Endothelial cell of umbilical vein (primary cell): ENCODE data around the gene YPEL1. TPM values are rescaled to one million over a fixed set of nuclear protein-coding genes. Genes with fewer than 3 reads are reported as not detected.

Source experiments
- BruUV-seq: library from RNA; stranded (reverse); fragments of 400-500 nt; replicated peaks from 2 replicates; lab custom pipeline; 2021; lab: Mats Ljungman, UMichigan
- CTCF ChIA-PET: fragments of 300-600, 350-600 bp; sonication (Branson Sonifier 250); formaldehyde crosslinking; loops from one replicate; lab custom pipeline; 2021; ENCODE audit warnings: antibody characterized with exemption, inconsistent platforms; lab: Charles Lee
- POLR2A ChIA-PET: fragments of 300-600, 350-600 bp; sonication (Branson Sonifier 250); formaldehyde crosslinking; loops from one replicate; lab custom pipeline; 2021; ENCODE audit warnings: antibody characterized with exemption, inconsistent platforms; lab: Charles Lee
- DNase-seq: peaks from one replicate; pipeline ENCODE4 v3.0.0-alpha.2; 2011; ENCODE audit warnings: low read depth, low spot score
- FAIRE-seq: peaks from 2 replicates; lab custom pipeline; 2011; peaks lifted over from hg19 to GRCh38; lab: Jason Lieb, UNC
- H2AFZ ChIP-seq: 2 replicates; pipeline ENCODE4 v1.6.0; 2012; ENCODE audit warnings: low read depth, low read length, control low read depth, inconsistent platforms
- H3K27ac ChIP-seq: 2 replicates; pipeline ENCODE4 v1.5.1; 2011; ENCODE audit warnings: low read depth, mild to moderate bottlenecking, control low read depth, low read length, moderate library complexity; ENCODE audit not compliant: insufficient read depth
- H3K27me3 ChIP-seq, 2 experiments: 2 replicates each; pipeline versions ENCODE4 v1.6.0 to v1.6.1; 2011; ENCODE audit warnings: low read length in 2 of 2, mixed read lengths in 1 of 2; ENCODE audit not compliant: control insufficient read depth in 2 of 2, insufficient read depth in 2 of 2
- H3K36me3 ChIP-seq, 2 experiments: 2 replicates in 1 of 2; 3 replicates in 1 of 2; pipeline ENCODE4 v1.5.1; 2011; ENCODE audit warnings: low read length in 2 of 2, mild to moderate bottlenecking in 1 of 2, moderate library complexity in 1 of 2; ENCODE audit not compliant: control insufficient read depth in 2 of 2, insufficient read depth in 2 of 2; ENCODE audit errors: extremely low read depth in 1 of 2
- H3K4me1 ChIP-seq: 3 replicates; pipeline ENCODE4 v1.5.1; 2011; ENCODE audit warnings: mild to moderate bottlenecking, low read length; ENCODE audit not compliant: control insufficient read depth, insufficient read depth; ENCODE audit errors: extremely low read depth
- H3K4me2 ChIP-seq: 2 replicates; pipeline ENCODE4 v1.6.1; 2011; ENCODE audit warnings: low read length, control low read depth, mixed read lengths; ENCODE audit not compliant: insufficient read depth
- H3K4me3 ChIP-seq, 3 experiments: fragments of 200-600 bp in 1 of 3; sonication (generic), shearing (Covaris generic) in 1 of 3; replicated peaks in 1 of 3; 2 replicates each; pipeline ENCODE4 v1.5.1; 2011 to 2016; ENCODE audit warnings: control low read depth in 3 of 3, low read length in 3 of 3, mild to moderate bottlenecking in 2 of 3, inconsistent platforms in 1 of 3, low read depth in 1 of 3, moderate library complexity in 1 of 3; ENCODE audit not compliant: insufficient read depth in 1 of 3
- H3K79me2 ChIP-seq: 2 replicates; pipeline ENCODE4 v1.6.0; 2012; ENCODE audit warnings: low read length, inconsistent platforms; ENCODE audit not compliant: control insufficient read depth, insufficient read depth
- H3K9ac ChIP-seq: replicated peaks from 2 replicates; pipeline ENCODE3; 2011; ENCODE audit warnings: low read length, control low read depth; ENCODE audit not compliant: insufficient read depth; ENCODE audit errors: extremely low read depth
- H3K9me1 ChIP-seq: replicated peaks from 3 replicates; pipeline ENCODE4 v1.6.0; 2011; ENCODE audit warnings: mild to moderate bottlenecking, low read length; ENCODE audit not compliant: control insufficient read depth, insufficient read depth; ENCODE audit errors: extremely low read depth
- H3K9me3 ChIP-seq: replicated peaks from 2 replicates; pipeline ENCODE4 v1.5.1; 2012; ENCODE audit warnings: low read length, inconsistent platforms; ENCODE audit not compliant: control insufficient read depth, insufficient read depth
- H4K20me1 ChIP-seq: replicated peaks from 2 replicates; pipeline ENCODE3; 2011; ENCODE audit warnings: mild to moderate bottlenecking, low read length; ENCODE audit not compliant: control insufficient read depth, insufficient read depth; ENCODE audit errors: extremely low read depth
- CTCF ChIP-seq, 2 donors: IDR thresholded peaks; 1 replicate in 1 of 2; 2 replicates in 1 of 2; pipeline ENCODE4 v1.5.1; 2011; ENCODE audit warnings: low read length in 2 of 2, mild to moderate bottlenecking in 2 of 2, moderate library complexity in 2 of 2, control low read depth in 1 of 2, inconsistent platforms in 1 of 2, low read depth in 1 of 2; ENCODE audit not compliant: insufficient read depth in 1 of 2; ENCODE audit errors: extremely low read depth in 1 of 2
- EZH2 ChIP-seq: IDR thresholded peaks from 2 replicates; pipeline ENCODE4 v1.6.1; 2012; ENCODE audit warnings: borderline replicate concordance, low read depth, mild to moderate bottlenecking, moderate library complexity, low read length, inconsistent platforms; ENCODE audit not compliant: severe bottlenecking
- FOS ChIP-seq: IDR thresholded peaks from 2 replicates; pipeline ENCODE4 v1.6.1; 2011; ENCODE audit warnings: mild to moderate bottlenecking, low read length, moderate library complexity, borderline replicate concordance; ENCODE audit not compliant: insufficient read depth
- GATA2 ChIP-seq: IDR thresholded peaks from 2 replicates; pipeline ENCODE4 v1.7.0; 2011; ENCODE audit warnings: low read depth, mild to moderate bottlenecking, moderate library complexity, mixed read lengths, low read length; ENCODE audit not compliant: insufficient read length, insufficient read depth
- JUN ChIP-seq: IDR thresholded peaks from 2 replicates; pipeline ENCODE4 v1.6.1; 2011; ENCODE audit warnings: borderline replicate concordance, low read depth; ENCODE audit not compliant: insufficient read length, insufficient read depth
- MYC ChIP-seq: IDR thresholded peaks from one replicate; pipeline ENCODE4 v1.6.1; 2011; ENCODE audit warnings: mild to moderate bottlenecking, low read depth, low read length
- POLR2A ChIP-seq: IDR thresholded peaks from 2 replicates; pipeline ENCODE4 v1.6.1; 2012; ENCODE audit warnings: low read depth, mild to moderate bottlenecking, control low read depth, low read length
- POLR2AphosphoS5 ChIP-seq: IDR thresholded peaks from 2 replicates; pipeline ENCODE4 v1.6.1; 2012; ENCODE audit warnings: low read depth, mild to moderate bottlenecking, control low read depth, low read length, moderate library complexity; ENCODE audit not compliant: insufficient read depth
- dilution Hi-C: fragments of 300-500 bp; cut with MboI; formaldehyde crosslinking; loops from one replicate; pipeline ENCODE4 v1.15.0; 2019; ENCODE audit warnings: low sequenced_read_pairs; ENCODE audit not compliant: extremely low pct_ligation_motif_present
- intact Hi-C: fragments of 100-400 bp; cut with micrococcal nuclease; formaldehyde crosslinking; loops from one replicate; pipeline ENCODE4 v1.10.0; 2022
- polyA plus RNA-seq, 4 experiments: library from polyadenylated mRNA; depleted of rRNA in 3 of 4; stranded (reverse) in 3 of 4; unstranded in 1 of 4; fragments of >200 nt; gene quantifications; 2 replicates each; pipeline versions ENCODE4 v1.2.1 to v1.2.3, GENCODE V29; 2011 to 2012; ENCODE audit warnings: missing spikeins in 1 of 4
- total RNA-seq: library from RNA; stranded (reverse); gene quantifications from 2 replicates; pipeline ENCODE4 v1.2.3, GENCODE V29; 2021
- TF ChIP-seq, protein P1 (sequence below): IDR thresholded peaks from 2 replicates; pipeline ENCODE4 v1.6.1; 2011; ENCODE audit not compliant: insufficient read depth, insufficient read length

Gene YPEL1
- total and polyA plus RNA-seq, 2 donors (not counting 3 experiments of a cell fraction or from before 2014, with no cell fraction given), result 3.7 to 6.2 TPM

- CTCF ChIA-PET, result no interaction called here
- peaks cover 0 to 41% of the 10 kb centered on the region in 2 experiments for H3K36me3 ChIP-seq
- H3K9me3 ChIP-seq, result no peaks in the 10 kb centered on the region
- no peaks in the 10 kb centered on the region for H3K27me3 ChIP-seq
- TF ChIP-seq POLR2A (no peak), CTCF (IDR thresholded peaks at IDR 0.05; ENCODE audit: extremely low read depth in 1 of 2, insufficient read depth in 1 of 2, low read depth in 1 of 2, low read length in 2 of 2) (no peak), MYC (no peak), FOS (no peak), JUN (no peak), EZH2 (no peak), GATA2 (no peak), POLR2AphosphoS5 (no peak)
- TF ChIP-seq, protein P1, sequence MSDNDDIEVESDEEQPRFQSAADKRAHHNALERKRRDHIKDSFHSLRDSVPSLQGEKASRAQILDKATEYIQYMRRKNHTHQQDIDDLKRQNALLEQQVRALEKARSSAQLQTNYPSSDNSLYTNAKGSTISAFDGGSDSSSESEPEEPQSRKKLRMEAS, result no peak
- no peaks in the 10 kb centered on the region for H4K20me1 ChIP-seq
- no TSS peak for BruUV-seq
- no peak overlapping the region for H2AFZ ChIP-seq
- dilution Hi-C loops (no loop called here), intact Hi-C loops (no loop called here)
- no peaks in the 10 kb centered on the region for H3K9me1 ChIP-seq
- FAIRE-seq (no peak), DNase-seq (no peak)
- POLR2A ChIA-PET, result no interaction called here
- H3K79me2 ChIP-seq, result no peaks in the 10 kb centered on the region
- no peak overlapping the region for H3K4me3 ChIP-seq
- no peak overlapping the region for H3K27ac ChIP-seq
- no peak overlapping the region for H3K9ac ChIP-seq
- H3K4me1 ChIP-seq, result no peaks in the 10 kb centered on the region
- H3K4me2 ChIP-seq, result no peak overlapping the region
These were observed 46.8 kb downstream of the YPEL1 start for GRCh38 chr22:21688706-21689381.
